Activated naive CD4-positive, alpha-beta T cell treated with anti-CD3 and anti-CD28 coated beads, Interleukin-2, amount 50 U/mL, for 72 hours (primary cell): ENCODE results near the gene MEGF8. TPM values are rescaled to one million over a fixed set of nuclear protein-coding genes. Genes with fewer than 3 reads are reported as not detected.

Experiments used
- ATAC-seq, 2 donors: fragments of 150-1000 bp; cut with Tn5 transposase; 2 replicates each; pipeline ENCODE4 v1.10.0; 2021; ENCODE audit warnings: mild to moderate bottlenecking in 2 of 2, moderate library complexity in 2 of 2
- DNase-seq, 2 donors: peaks; one replicate each; pipeline ENCODE4 v3.0.0; 2021 to 2022; ENCODE audit warnings: low spot score in 2 of 2
- H3K27ac Mint-ChIP-seq, 2 donors: one replicate each; pipeline ENCODE4 v1.8.0; 2022; ENCODE audit warnings: mild to moderate bottlenecking in 2 of 2, mixed read lengths in 2 of 2
- H3K36me3 Mint-ChIP-seq, 2 donors: one replicate each; pipeline ENCODE4 v1.8.0; 2022; ENCODE audit warnings: mixed read lengths in 2 of 2
- H3K9me3 Mint-ChIP-seq, 2 donors: one replicate each; pipeline ENCODE4 v1.8.0; 2022; ENCODE audit warnings: mixed read lengths in 2 of 2
- total RNA-seq, 2 donors: library from RNA; stranded (reverse); gene quantifications; one replicate each; pipeline ENCODE4 v1.2.3, GENCODE V29; 2022

MEGF8 gene
- total RNA-seq, 2 donors from 2014 or later = 2.1 to 8.6 TPM

GRCh38 chr19:42422092-42422900 is 96.9 kb downstream of the MEGF8 start:
- no peaks in the 10 kb centered on the region for H3K9me3 Mint-ChIP-seq
- ATAC-seq = no peak
- DNase-seq = no peak
- H3K27ac Mint-ChIP-seq = peak overlapping the region; percentile 84 to 90
- H3K36me3 Mint-ChIP-seq = peaks cover 8% of the 10 kb centered on the region in 2 donors

GRCh38 chr19:42422901-42423461 is 97.5 kb downstream of the MEGF8 start:
- H3K27ac Mint-ChIP-seq = peak overlapping the region; percentile 84 to 90
- H3K9me3 Mint-ChIP-seq = no peaks in the 10 kb centered on the region
- ATAC-seq (peak; percentile 61 to 76), DNase-seq (peak in 1 of 2 donors; percentile 61)
- peaks cover 8% of the 10 kb centered on the region in 2 donors for H3K36me3 Mint-ChIP-seq

GRCh38 chr19:42423462-42424344 is 98.3 kb downstream of the MEGF8 start:
- Mint-ChIP-seq H3K9me3 (no peaks in the 10 kb centered on the region), H3K36me3 (peaks cover 8% of the 10 kb centered on the region in 2 donors), H3K27ac (peak overlapping the region; percentile 84 to 90)
- ATAC-seq = peak; percentile 89 to 94
- peak; percentile 89 to 95 for DNase-seq

- ATAC-seq (no peak), DNase-seq (no peak)
- Mint-ChIP-seq H3K9me3 (no peaks in the 10 kb centered on the region), H3K27ac (peak overlapping the region in 1 of 2 donors; percentile 84), H3K36me3 (peaks cover 8% of the 10 kb centered on the region in 2 donors)
Measured at GRCh38 chr19:42424345-42424707, 98.9 kb downstream of the MEGF8 start.

GRCh38 chr19:42424712-42425131 is 99.3 kb downstream of the MEGF8 start:
- H3K36me3 Mint-ChIP-seq = peaks cover 8% of the 10 kb centered on the region in 2 donors
- H3K9me3 Mint-ChIP-seq = no peaks in the 10 kb centered on the region
- DNase-seq = no peak
- H3K27ac Mint-ChIP-seq = no peak overlapping the region
- ATAC-seq = no peak

GRCh38 chr19:42426643-42427042 is 101.2 kb downstream of the MEGF8 start:
- H3K9me3 Mint-ChIP-seq = no peaks in the 10 kb centered on the region
- peaks cover 8% of the 10 kb centered on the region in 2 donors for H3K36me3 Mint-ChIP-seq
- no peak overlapping the region for H3K27ac Mint-ChIP-seq
- DNase-seq (no peak), ATAC-seq (no peak)

GRCh38 chr19:42427313-42427712 is 101.9 kb downstream of the MEGF8 start, which contains the start of gene LIPE:
Gene LIPE, minus strand, starts transcription at chr19:42427388. Its CDS starts 239 bp downstream, at chr19:42427149.
- Mint-ChIP-seq H3K9me3 (no peaks in the 10 kb centered on the region), H3K27ac (no peak within 1 kb of the TSS), H3K36me3 (peaks cover 8% of the 10 kb centered on the region in 2 donors)
- ATAC-seq (no peak), DNase-seq (no peak)

Other genes starting within 250 kb of the MEGF8 start
- 10 to 100 TPM; 12.5 to 13.9 TPM for gene ZNF574, start 249.5 kb upstream of the MEGF8 start, total RNA-seq
- gene POU2F2, start 193.2 kb upstream of the MEGF8 start, total RNA-seq = 10 to 100 TPM; 34.2 to 39.6 TPM
- gene DEDD2, start 108.0 kb upstream of the MEGF8 start, total RNA-seq = 10 to 100 TPM; 28.7 to 39.3 TPM
- gene ZNF526, start 105.3 kb upstream of the MEGF8 start, total RNA-seq = 10 to 100 TPM; 13.2 to 14.5 TPM
- gene GSK3A, start 83.0 kb upstream of the MEGF8 start, total RNA-seq = 10 to 100 TPM; 38.1 to 39.5 TPM
- gene ERF, start 70.5 kb upstream of the MEGF8 start, total RNA-seq = 10 to 100 TPM; 48.8 to 67.8 TPM
- gene CIC, start 56.4 kb upstream of the MEGF8 start, total RNA-seq = 10 to 100 TPM; 87.7 to 90.6 TPM
- gene PRR19, start 23.5 kb upstream of the MEGF8 start, total RNA-seq = 1 to 10 TPM in 1 of 2 donors, under 1 TPM in 1; 0.93 to 1.6 TPM
- 10 to 100 TPM; 50.9 to 54.2 TPM for gene PAFAH1B3, start 23.0 kb upstream of the MEGF8 start, total RNA-seq
- 1 to 10 TPM in 1 of 2 donors, under 1 TPM in 1; 0.16 to 1.8 TPM for gene TMEM145, start 12.3 kb upstream of the MEGF8 start, total RNA-seq
- gene CNFN, start 64.7 kb downstream of the MEGF8 start, total RNA-seq = not detected
- 10 to 100 TPM; 13.6 to 27.0 TPM for gene LIPE, start 101.8 kb downstream of the MEGF8 start, total RNA-seq
- gene CXCL17, start 117.3 kb downstream of the MEGF8 start, total RNA-seq = not detected
- 1 to 10 TPM; 5.3 to 6.4 TPM for gene CEACAM1, start 202.8 kb downstream of the MEGF8 start, total RNA-seq